NOMO-1 (cell line): ENCODE results near the gene TFAP2C.
"Not testable (repeated sequence)": the region's sequence is repeated elsewhere in the genome, so short reads cannot be mapped to it uniquely, and the experiment has no call there.

Source experiments
- DNase-seq, 2 experiments: peaks; one replicate each; lab custom pipeline; 2025; ENCODE audit not compliant: unreplicated experiment in 2 of 2; lab: John Stamatoyannopoulos, UW

The TFAP2C gene

DNA sequence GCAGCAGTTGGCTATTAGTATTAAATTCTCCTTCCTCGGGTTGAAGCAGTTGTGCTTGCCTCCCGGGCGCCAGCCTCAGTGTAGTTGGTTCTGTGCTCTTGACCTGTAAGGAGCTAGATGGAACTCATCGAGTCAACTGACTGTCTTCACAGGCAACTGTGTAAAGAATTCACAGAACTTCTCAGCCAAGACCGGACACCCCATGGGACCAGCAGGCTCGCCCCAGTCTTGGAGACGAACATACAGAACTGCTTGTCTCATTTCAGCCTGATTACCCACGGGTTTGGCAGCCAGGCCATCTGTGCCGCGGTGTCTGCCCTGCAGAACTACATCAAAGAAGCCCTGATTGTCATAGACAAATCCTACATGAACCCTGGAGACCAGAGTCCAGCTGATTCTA is 8.5 kb downstream of the TFAP2C start:
- no peak for DNase-seq

DNA sequence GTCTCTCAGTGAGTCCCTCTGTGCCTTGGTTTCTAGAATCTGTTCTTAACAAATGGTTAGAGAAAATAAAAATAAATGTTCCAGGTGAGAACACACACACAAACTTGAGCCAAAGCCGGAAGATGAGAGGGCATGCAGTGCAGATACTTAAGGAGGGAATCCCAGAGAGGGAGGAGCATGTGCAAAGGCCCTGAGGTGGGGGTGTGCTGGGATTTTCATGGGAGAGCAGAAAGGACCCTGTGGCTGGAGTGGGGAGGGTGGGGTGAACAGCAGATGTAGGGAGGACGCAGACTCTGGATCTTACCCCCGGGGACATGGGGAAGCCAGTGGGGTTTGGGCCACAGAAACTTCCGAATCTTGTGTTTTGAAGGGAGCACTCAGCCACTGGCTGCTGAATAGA is 17.5 kb downstream of the TFAP2C start:
- DNase-seq: no peak

DNA sequence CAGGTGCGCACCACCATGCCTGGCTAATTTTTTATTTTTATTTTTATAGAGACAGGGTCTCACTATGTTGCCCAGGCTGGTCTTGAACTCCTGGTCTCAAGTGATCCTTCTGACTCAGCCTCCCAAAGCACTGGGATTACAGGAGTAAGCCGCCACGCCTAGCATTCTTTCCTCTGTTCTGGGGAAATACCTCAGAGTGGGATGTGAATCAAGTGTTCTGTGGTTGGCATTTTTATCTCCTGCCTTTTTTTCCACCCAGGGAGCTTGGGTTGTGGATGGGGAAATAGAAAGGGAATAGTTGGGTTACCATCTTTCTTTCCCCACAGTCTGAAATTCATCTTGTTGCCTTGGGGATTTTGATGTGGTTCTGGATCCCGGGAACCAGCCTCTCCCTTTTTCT is 24.1 kb downstream of the TFAP2C start:
- DNase-seq: no peak

DNA sequence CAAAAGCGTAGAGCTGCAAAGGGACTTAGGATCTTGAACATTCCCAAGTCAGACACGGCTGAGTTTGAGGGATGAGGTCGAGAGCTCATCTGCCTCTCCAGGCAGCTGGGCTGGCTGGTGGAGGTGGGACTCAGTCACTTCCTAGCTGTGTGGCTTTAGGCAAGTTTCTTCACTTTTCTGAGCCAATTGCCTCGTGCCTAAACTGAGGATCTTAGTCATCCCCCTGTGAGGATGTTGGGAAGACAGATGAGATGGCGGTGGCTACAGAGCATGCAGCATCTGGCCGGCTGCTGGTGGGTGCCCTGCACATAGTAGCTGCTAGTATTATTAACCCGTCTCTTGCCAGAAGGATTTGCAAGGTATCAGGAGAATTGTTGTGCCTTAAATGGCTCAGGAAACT is 27.5 kb downstream of the TFAP2C start:
- DNase-seq: no peak

DNA sequence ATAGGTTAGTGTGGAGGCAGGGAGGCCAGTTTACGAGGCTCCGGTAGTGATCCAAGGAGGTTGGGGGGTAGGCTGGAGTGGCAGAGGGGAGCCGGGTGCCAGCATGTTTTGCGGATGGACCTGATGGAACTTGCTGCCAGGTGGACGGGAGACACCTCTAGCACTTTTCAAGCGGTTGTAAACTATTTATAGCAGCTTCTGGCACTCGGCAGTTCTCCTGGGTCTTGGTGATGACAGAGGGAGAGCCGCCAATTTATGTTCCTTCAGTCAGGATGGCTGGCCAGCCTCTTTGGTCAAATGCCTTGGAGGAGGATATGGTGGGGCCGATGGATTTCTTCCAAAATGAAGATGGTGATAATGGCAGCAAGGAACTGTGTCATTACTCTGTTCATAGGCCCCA is 28.8 kb downstream of the TFAP2C start:
- DNase-seq: no peak

DNA sequence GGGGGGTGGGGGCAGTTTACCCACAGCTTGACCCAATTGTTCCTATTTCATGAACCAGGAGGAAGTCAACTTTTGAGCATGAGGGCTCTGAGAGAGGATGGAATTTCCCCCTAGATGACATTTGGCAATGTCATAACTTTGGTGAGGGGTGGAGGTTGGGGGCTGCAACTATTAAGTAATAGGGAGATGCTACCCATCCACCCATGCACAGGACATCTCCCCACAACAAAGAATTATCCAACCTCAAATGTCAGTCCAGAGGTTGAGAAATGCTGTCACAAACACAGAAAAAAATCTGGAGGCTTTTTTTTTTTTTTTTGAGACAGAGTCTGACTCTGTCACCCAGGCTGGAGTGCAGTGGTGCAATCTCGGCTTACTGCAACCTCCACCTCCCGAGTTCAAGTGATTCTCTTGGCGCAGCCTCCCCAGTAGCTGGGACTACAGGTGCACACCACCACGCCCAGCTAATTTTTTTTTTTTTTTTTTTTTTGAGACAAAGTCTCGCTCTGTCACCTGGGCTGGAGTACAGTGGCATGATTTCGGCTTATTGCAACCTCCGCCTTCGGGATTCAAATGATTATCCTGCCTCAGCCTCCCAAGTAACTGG is 29.3 kb downstream of the TFAP2C start:
- DNase-seq: not testable (repeated sequence)

DNA sequence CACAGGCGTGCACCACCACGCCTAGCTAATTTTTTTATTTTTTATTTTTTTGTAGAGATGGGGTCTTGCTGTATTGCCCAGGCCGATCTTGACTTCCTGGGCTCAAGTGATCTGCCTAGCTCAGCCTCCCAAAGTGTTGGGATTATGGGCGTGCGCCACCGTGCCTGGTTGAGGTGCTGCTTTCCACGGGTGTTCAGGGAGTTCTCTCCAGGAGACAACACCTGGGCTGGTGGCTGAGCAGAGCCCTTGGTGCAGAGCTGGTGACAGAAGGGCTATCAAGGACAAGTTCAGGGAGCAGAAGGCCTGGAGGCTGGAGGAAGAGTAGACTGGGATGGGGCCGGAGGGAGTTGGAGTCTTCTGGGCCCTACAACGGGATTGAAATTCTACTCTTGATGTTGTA is 34.6 kb downstream of the TFAP2C start:
- no peak for DNase-seq

DNA sequence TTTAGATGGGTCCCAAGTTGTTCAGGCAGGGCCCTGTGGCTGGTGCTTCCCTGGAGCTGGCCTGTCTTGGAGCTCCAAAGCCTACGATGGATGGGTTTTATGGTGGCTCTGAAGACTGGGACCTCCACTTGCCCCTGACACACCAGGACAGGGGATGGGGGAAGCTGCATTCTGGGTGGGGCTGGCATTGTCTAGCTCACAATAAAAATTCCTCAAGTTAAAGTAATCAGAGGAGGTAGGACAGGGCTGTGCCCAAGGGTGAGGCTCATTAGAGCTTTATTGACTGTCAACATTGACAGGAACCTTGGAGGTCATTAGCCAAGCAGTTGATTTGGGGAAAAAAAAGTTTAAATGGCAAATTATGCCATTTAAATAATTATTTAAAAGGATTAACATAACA is 35.7 kb downstream of the TFAP2C start:
- DNase-seq: no peak

DNA sequence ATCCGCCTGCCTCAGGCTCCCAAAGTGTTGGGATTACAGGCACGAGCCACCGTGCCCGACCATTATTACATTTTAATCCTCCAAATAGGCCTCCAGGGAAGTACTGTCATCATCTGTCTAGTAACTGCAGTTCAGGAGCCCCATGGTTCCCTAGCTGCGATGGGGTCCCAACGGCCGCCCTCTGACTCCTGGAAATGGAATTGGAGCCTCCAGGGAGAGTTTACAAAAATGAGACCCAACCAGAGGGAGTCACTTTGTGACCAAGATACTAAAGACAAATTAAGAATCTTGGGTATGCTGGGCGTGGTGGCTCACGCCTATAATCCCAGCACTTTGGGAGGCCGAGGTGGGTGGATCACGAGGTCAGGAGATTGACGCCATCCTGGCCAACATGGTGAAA is 36.7 kb downstream of the TFAP2C start:
- DNase-seq: no peak

DNA sequence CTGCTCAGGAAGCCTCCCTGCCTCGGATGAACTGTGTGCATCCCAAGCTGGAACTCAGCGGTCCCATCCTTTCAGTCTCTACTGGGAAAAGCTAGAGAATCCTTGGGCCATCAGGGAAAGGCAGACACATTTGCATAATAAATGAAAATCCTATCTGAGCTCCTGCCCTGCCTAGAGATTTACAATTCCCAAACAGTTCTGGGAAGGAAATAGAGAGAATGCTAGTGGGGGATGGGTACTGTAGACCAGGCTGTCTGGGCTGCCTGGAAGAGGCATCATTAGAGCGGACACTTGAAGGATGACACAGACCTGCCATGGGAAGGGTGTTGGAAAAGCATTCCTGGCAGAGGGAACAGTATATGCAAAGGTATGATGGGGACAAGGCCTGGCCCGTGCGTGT is 44.3 kb downstream of the TFAP2C start:
- DNase-seq: no peak

DNA sequence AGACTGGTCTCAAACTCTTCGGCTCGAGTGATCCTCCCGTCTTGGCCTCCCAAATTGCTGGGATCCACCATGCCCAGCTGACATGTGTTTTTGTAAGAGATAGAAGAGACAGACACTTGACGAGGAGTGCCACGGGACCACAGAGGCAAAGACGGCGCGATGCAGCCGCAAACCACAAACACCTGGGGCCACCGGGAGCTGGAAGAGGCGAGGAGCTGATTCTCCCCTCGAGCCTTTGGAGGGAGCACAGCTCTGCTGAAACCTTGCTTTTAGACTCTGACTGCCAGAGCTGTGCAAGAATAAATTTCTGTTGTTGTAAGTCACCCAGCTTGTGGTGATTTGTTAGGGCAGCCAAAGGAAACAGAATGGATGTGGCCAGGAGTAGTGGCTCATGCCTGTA is 46.9 kb downstream of the TFAP2C start:
- no peak for DNase-seq

DNA sequence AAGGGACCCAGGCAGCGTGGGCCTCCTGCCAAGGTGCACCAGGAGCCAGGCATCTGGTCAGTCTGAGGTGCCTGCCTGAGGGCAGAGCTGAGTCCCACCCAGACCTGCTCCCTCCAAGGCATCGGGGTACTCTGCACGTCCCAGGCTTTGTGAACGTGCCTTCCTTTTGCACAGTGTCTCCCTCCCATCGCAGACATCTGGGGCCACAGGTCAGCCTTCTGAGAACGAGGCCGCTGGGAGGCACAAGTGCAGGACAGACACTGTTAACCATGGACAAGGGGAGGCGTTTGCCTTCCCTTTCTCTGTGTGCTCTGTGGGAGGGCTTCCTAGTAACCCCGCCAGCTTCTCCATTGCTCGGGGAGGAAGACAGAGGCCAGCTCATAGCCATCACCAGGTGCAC is 47.6 kb downstream of the TFAP2C start:
- no peak for DNase-seq

DNA sequence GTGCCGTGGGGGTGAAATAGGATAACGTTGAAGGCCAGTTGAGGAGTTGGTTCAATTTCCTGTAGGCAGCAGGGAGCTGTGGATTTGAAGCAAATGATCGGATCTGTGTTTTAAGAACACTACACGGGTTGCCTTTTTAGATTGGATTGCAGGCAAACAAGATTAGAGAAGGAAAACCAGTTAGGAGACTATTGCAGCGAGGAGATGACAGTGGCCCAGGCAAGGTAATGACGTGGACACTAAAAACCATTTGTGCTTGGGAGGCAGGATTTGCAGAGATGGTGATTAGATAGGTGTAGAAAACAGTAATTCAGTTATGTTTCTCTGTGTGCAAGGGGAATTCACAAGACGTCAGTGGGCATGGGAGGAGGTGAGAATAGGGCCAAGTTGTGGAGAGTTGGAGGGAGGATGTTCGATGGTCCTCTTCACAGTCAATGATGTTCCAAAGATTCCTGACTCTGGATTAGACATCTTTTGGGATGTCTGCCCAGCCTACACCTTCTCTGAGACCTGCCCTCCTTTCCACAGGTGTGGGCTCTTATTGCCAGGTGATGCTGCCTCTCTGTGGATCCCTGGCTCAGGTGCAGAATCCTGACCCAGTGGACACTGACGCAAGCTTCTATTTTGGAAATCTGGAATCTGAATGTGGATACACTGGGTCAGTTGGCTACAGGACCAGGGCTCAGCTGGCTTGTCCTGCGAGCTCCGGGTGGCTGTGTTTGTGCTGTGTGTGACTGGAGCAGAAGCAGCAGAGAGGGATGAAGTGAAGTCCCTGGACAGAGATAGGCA is 54.2 kb downstream of the TFAP2C start:
- DNase-seq: no peak

DNA sequence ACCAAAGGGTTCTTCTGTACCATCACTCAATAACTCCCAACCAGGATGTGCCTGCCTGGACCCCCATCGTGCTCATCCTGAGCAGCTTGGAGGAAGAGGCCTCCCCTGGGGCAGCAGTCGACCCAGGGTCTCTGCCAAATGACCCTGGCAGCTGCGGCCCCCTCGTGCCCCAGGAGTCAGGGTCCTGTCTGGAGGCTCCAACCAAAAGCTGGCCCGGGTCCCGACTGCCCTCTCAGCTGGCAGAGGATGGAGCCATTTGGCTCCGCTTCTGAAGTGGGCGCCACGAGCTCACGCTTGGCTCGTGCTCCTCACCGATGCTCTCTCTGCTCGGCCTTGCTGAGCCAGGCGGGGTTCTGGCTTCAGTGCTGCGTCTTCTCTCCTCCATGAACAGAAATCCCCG is 56.8 kb downstream of the TFAP2C start:
- DNase-seq: no peak

DNA sequence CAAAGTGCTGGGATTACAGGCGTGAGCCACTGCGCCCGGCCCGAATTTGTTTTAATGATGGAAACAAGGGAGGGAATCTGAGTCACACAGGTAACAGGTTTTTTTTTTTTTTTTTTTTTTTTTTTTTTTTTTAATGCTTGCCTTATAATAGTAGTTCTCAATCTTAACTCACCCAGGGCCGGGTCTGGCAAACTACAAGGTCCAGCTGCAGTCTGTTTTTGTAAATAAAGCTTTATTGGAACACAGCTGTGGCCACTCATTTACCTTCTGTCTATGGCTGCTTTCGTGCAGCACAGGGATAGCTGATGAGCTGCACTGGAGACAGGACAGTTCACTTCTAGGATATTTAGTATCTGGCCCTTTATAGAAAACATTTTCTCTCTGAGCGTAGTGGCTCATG is 58.0 kb downstream of the TFAP2C start:
- no peak for DNase-seq

DNA sequence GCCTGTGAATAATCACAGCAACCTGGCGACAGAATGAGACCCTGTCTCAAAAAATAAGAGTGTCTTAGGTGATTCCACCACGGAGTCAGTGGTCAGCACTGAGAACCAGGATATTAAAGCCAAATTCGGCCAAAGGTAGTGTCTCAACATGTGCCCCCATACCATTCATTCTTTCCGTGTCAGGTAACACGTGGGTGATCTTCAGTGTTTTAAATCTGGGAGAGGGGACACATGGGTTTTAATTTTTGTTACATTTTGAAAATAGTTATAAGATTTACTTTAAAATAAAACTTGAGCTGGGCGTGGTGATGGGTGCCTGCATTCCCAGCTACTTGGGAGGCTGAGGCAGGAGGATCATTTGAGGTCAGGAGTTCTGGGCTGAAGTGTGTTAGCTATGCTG is 59.0 kb downstream of the TFAP2C start:
- no peak for DNase-seq
